CD4-positive, alpha-beta T cell (primary cell): ENCODE data around the gene RNF213. TPM values are rescaled to one million over a fixed set of nuclear protein-coding genes. Genes with fewer than 3 reads are reported as not detected.

ENCODE experiments used
- ATAC-seq: fragments of 200-7000 bp; cut with Tn5 transposase; one replicate; pipeline ENCODE4 v1.10.0; 2022; ENCODE audit warnings: mild to moderate bottlenecking; ENCODE audit not compliant: poor library complexity
- CTCF ChIA-PET: fragments of 350-600 bp; sonication (Branson Sonifier 250); formaldehyde crosslinking; loops from one replicate; lab custom pipeline; 2021; ENCODE audit warnings: antibody characterized with exemption, inconsistent platforms; lab: Charles Lee
- POLR2A ChIA-PET: fragments of 350-600 bp; sonication (Branson Sonifier 250); formaldehyde crosslinking; loops from one replicate; lab custom pipeline; 2021; ENCODE audit warnings: antibody characterized with exemption, inconsistent platforms; lab: Charles Lee
- DNase-seq, 14 experiments: peaks; one replicate each; pipeline ENCODE4 v3.0.0-alpha.2; 2013 to 2020; ENCODE audit warnings: mixed read lengths in 2 of 14
- H3K27ac ChIP-seq, 2 donors: one replicate each; pipeline versions ENCODE4 v1.5.1 to v1.7.0; 2013; ENCODE audit warnings: low read length in 2 of 2, low read depth in 1 of 2, mild to moderate bottlenecking in 1 of 2
- H3K27me3 ChIP-seq, 2 experiments: 1 replicate in 1 of 2; 2 replicates in 1 of 2; pipeline versions ENCODE4 v1.6.1 to v1.7.0; 2013; ENCODE audit warnings: low read length in 2 of 2, control low read depth in 1 of 2, mild to moderate bottlenecking in 1 of 2, moderate library complexity in 1 of 2; ENCODE audit not compliant: insufficient read depth in 2 of 2, control insufficient read depth in 1 of 2
- H3K36me3 ChIP-seq: one replicate; pipeline ENCODE4 v1.6.1; 2013; ENCODE audit warnings: low read length, control low read depth; ENCODE audit not compliant: insufficient read depth
- H3K4me1 ChIP-seq: one replicate; pipeline ENCODE4 v1.6.1; 2013; ENCODE audit warnings: low read length, control low read depth; ENCODE audit not compliant: insufficient read depth
- H3K4me3 ChIP-seq: one replicate; pipeline ENCODE4 v1.5.1; 2013; ENCODE audit warnings: mild to moderate bottlenecking, low read length, moderate library complexity
- H3K9me3 ChIP-seq, 2 experiments: 1 replicate in 1 of 2; 2 replicates in 1 of 2; pipeline versions ENCODE4 v1.6.1 to v1.7.0; 2013; ENCODE audit warnings: low read length in 2 of 2, mild to moderate bottlenecking in 2 of 2, control low read depth in 1 of 2, moderate library complexity in 1 of 2; ENCODE audit not compliant: control insufficient read depth in 1 of 2, insufficient read depth in 1 of 2
- H3K27ac Mint-ChIP-seq: one replicate; pipeline ENCODE4 v1.8.0; 2020; ENCODE audit warnings: mixed read lengths
- H3K27me3 Mint-ChIP-seq: one replicate; pipeline ENCODE4 v1.8.0; 2021; ENCODE audit warnings: mixed read lengths
- H3K36me3 Mint-ChIP-seq: one replicate; pipeline ENCODE4 v1.8.0; 2021; ENCODE audit warnings: low read depth, mixed read lengths
- H3K4me1 Mint-ChIP-seq: one replicate; pipeline ENCODE4 v1.8.0; 2021; ENCODE audit warnings: low read depth, mixed read lengths
- H3K4me3 Mint-ChIP-seq: one replicate; pipeline ENCODE4 v1.8.0; 2020; ENCODE audit warnings: mild to moderate bottlenecking, mixed read lengths
- H3K9me3 Mint-ChIP-seq: one replicate; pipeline ENCODE4 v1.8.0; 2020; ENCODE audit warnings: mixed read lengths
- CTCF ChIP-seq: fragments of 200-600 bp; IDR thresholded peaks from one replicate; pipeline ENCODE4 v1.8.0; 2022; ENCODE audit warnings: antibody characterized with exemption, mild to moderate bottlenecking
- intact Hi-C, 2 experiments: fragments of 100-400 bp; cut with DNase I in 1 of 2; cut with micrococcal nuclease in 1 of 2; formaldehyde crosslinking; loops; one replicate each; pipeline versions ENCODE4 v1.15.1 to v1.9.0; 2023 to 2025; cut with DNase I, micrococcal nuclease
- total RNA-seq, 174 experiments: library from RNA in 2 of 174; stranded (reverse) in 2 of 174; gene quantifications; one replicate each; pipeline ENCODE4 v1.2.3 and lab custom pipeline; 2021 to 2026

RNF213 gene
- total RNA-seq, 2 experiments from 2014 or later: 290 to 312 TPM

- peak in 1 of 14 experiments; percentile 24 for DNase-seq
- H3K36me3 ChIP-seq: no peaks in the 10 kb centered on the region
- ChIA-PET POLR2A (interaction anchor here (1.6 kb wide), 1 partner anchor 12 kb away, joined by 5 read pairs; no protein-coding TSS in a partner anchor), CTCF (interaction anchor here (0.6 to 2.8 kb wide), 5 partner anchors 12 to 153 kb away, joined by 3 to 14 read pairs (median 7); partner anchors contain the start of gene GAA)
- no peak overlapping the region for H3K4me3 ChIP-seq
- H3K27me3 ChIP-seq: no peaks in the 10 kb centered on the region
- intact Hi-C loops: loop anchor here (1.0 to 10.0 kb wide), 5 partner anchors 35 to 249 kb away; partner anchors contain the start of gene EIF4A3 (in 1 of the 2)
- Mint-ChIP-seq H3K9me3 (no peaks in the 10 kb centered on the region), H3K4me3 (no peak overlapping the region), H3K4me1 (peaks cover 23% of the 10 kb centered on the region), H3K36me3 (peaks cover 10% of the 10 kb centered on the region), H3K27ac (peak overlapping the region; percentile 85), H3K27me3 (no peaks in the 10 kb centered on the region)
- H3K4me1 ChIP-seq: peaks cover 41% of the 10 kb centered on the region
- H3K27ac ChIP-seq: no peak overlapping the region
- no peaks in the 10 kb centered on the region for H3K9me3 ChIP-seq
- ATAC-seq: no peak
- TF ChIP-seq CTCF: no peak
Observed at GRCh38 chr17:80253631-80254395, 6.8 kb upstream of the RNF213 start.

GRCh38 chr17:80254396-80255251, 6.0 kb upstream of the RNF213 start:
- ATAC-seq (peak; percentile 29), DNase-seq (peak in 10 of 14 experiments; percentile 20 to 83 (median 49))
- no peaks in the 10 kb centered on the region for H3K9me3 Mint-ChIP-seq
- H3K36me3 Mint-ChIP-seq: peaks cover 5% of the 10 kb centered on the region
- Histone ChIP-seq H3K4me3 (no peak overlapping the region), H3K36me3 (no peaks in the 10 kb centered on the region), H3K4me1 (peaks cover 49% of the 10 kb centered on the region), H3K9me3 (no peaks in the 10 kb centered on the region), H3K27me3 (no peaks in the 10 kb centered on the region), H3K27ac (peak overlapping the region in 1 of 2 donors; percentile 37)
- ChIA-PET POLR2A (interaction anchor here (1.1 to 1.6 kb wide), 2 partner anchors 10 to 11 kb away, joined by 3 to 5 read pairs; no protein-coding TSS in a partner anchor), CTCF (interaction anchor here (0.5 to 0.7 kb wide), 3 partner anchors 28 to 561 kb away, joined by 3 read pairs; no protein-coding TSS in a partner anchor)
- no peak for TF ChIP-seq CTCF
- intact Hi-C loops: loop anchor here in 1 of 2 experiments (10.0 kb wide), 1 partner anchor 250 kb away; no protein-coding TSS in a partner anchor
- H3K4me3 Mint-ChIP-seq: peak overlapping the region; percentile 20
- peaks cover 29% of the 10 kb centered on the region for H3K4me1 Mint-ChIP-seq
- no peaks in the 10 kb centered on the region for H3K27me3 Mint-ChIP-seq
- peak overlapping the region; percentile 85 for H3K27ac Mint-ChIP-seq

GRCh38 chr17:80256034-80256350, 4.7 kb upstream of the RNF213 start:
- Histone ChIP-seq H3K27me3 (no peaks in the 10 kb centered on the region), H3K9me3 (no peaks in the 10 kb centered on the region), H3K4me3 (no peak overlapping the region), H3K27ac (no peak overlapping the region), H3K4me1 (peaks cover 54% of the 10 kb centered on the region), H3K36me3 (no peaks in the 10 kb centered on the region)
- Mint-ChIP-seq H3K27ac (peak overlapping the region; percentile 85), H3K4me1 (peaks cover 32% of the 10 kb centered on the region), H3K27me3 (no peaks in the 10 kb centered on the region), H3K9me3 (no peaks in the 10 kb centered on the region), H3K36me3 (peaks cover 5% of the 10 kb centered on the region), H3K4me3 (no peak overlapping the region)
- intact Hi-C loops: loop anchor here in 1 of 2 experiments (10.0 kb wide), 1 partner anchor 251 kb away; no protein-coding TSS in a partner anchor
- no peak for ATAC-seq
- POLR2A ChIA-PET: interaction anchor here (0.9 kb wide), 1 partner anchor 36 kb away, joined by 3 read pairs; the partner anchor contains the start of genes SGSH and SLC26A11
- no peak for DNase-seq
- no peak for TF ChIP-seq CTCF
- CTCF ChIA-PET: no interaction called here
